ENCODE results near the gene PHACTR3.

- no peak for TF ChIP-seq CTCF (IDR thresholded peaks at IDR 0.05; ENCODE audit: low read length)
- TF ChIP-seq EZH2 (optimal IDR thresholded peaks at IDR 0.05; ENCODE audit: low read depth, low read length), result no peak
- no peak for TF ChIP-seq EZH2phosphoT487 (IDR thresholded peaks at IDR 0.05; ENCODE audit: low read length)
Observed at GRCh38 chr20:59568509-59569024, 35.8 kb upstream of the PHACTR3 start.

Data from MM.1S (cell line).